Activated CD8-positive, alpha-beta memory T cell treated with anti-CD3 and anti-CD28 coated beads, Interleukin-2, amount 50 U/mL, for 24 hours (primary cell): ENCODE measurements around the gene MR1.
A peak's percentile ranks its signal among the peaks of the same experiment; 100 is the strongest.

ENCODE experiments used
- DNase-seq: peaks from one replicate; pipeline ENCODE4 v3.0.0-alpha.2; 2020; ENCODE audit errors: extremely low read depth

MR1 gene

GRCh38 chr1:181064011-181064623 is 30.3 kb downstream of the MR1 start:
- no peak for DNase-seq

GRCh38 chr1:181064702-181065101 is 30.9 kb downstream of the MR1 start:
- DNase-seq = no peak

GRCh38 chr1:181073638-181074037 is 39.9 kb downstream of the MR1 start:
- no peak for DNase-seq

- DNase-seq = no peak
Observed at GRCh38 chr1:181075766-181076350, 42.1 kb downstream of the MR1 start.

- DNase-seq = no peak
Observed at GRCh38 chr1:181076852-181077251, 43.1 kb downstream of the MR1 start.

- no peak for DNase-seq
Observed at GRCh38 chr1:181077576-181078242, 43.9 kb downstream of the MR1 start.

- no peak for DNase-seq
Observed at GRCh38 chr1:181079382-181079781, 45.6 kb downstream of the MR1 start.

- DNase-seq = no peak
Observed at GRCh38 chr1:181079920-181080319, 46.1 kb downstream of the MR1 start.

- no peak for DNase-seq
Observed at GRCh38 chr1:181080556-181080955, 46.8 kb downstream of the MR1 start.

- DNase-seq = no peak
Observed at GRCh38 chr1:181081395-181081794, 47.6 kb downstream of the MR1 start.

- no peak for DNase-seq
Observed at GRCh38 chr1:181083842-181084605, 50.2 kb downstream of the MR1 start.

- DNase-seq = no peak
Observed at GRCh38 chr1:181084606-181084969, 50.8 kb downstream of the MR1 start.

- DNase-seq = no peak
Observed at GRCh38 chr1:181086091-181086490, 52.3 kb downstream of the MR1 start.

GRCh38 chr1:181086926-181087325 is 53.1 kb downstream of the MR1 start:
- DNase-seq = no peak

GRCh38 chr1:181087400-181087901 is 53.7 kb downstream of the MR1 start:
- DNase-seq = no peak

- DNase-seq = peak; percentile 86
Observed at GRCh38 chr1:181088079-181089016, 54.6 kb downstream of the MR1 start, which contains the start of gene IER5. Gene IER5 (plus strand): TSS chr1:181088700. CDS start chr1:181088903, 203 bp downstream.

- no peak for DNase-seq
Observed at GRCh38 chr1:181089017-181089675, 55.4 kb downstream of the MR1 start.

- no peak for DNase-seq
Observed at GRCh38 chr1:181089676-181090544, 56.1 kb downstream of the MR1 start.

GRCh38 chr1:181090641-181091126 is 56.9 kb downstream of the MR1 start:
- no peak for DNase-seq
